Sigmoid colon (tissue), 4 donors: ENCODE data around the gene RGS7.

ENCODE experiments used
- EP300 ChIP-seq, 4 donors: sonication (generic); formaldehyde crosslinking; IDR thresholded peaks; one replicate each; pipeline ENCODE4 v1.6.1; 2017; ENCODE audit warnings: antibody characterized with exemption in 4 of 4
- TF ChIP-seq, protein P1 (sequence below), 4 experiments: fragments of 450-650 bp in 3 of 4; fragments of 200-600 bp in 1 of 4; IDR thresholded peaks; one replicate each; pipeline ENCODE4 v1.5.1; 2016 to 2019; ENCODE audit warnings: antibody characterized with exemption in 4 of 4, mild to moderate bottlenecking in 3 of 4, moderate library complexity in 2 of 4

DNA sequence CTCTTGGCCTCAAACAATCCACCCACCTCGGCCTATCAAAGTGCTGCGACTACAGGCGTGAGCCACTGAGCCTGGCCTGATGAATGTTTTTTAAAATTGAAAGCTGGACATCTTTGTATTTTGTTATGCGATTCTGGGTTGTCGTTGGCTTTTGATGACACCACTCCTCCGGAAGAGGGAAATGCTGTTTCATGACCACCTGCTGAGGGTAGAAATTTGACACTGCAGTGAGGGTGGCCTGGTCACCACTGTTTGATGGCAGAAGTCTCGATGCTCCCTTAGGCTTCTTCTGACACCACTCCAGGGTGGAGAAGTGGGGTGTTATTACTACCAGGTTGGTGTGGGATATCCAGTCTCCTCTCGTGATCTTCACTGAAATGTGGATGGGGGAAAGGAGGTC is 357.2 kb downstream of the RGS7 start:
- no peak for TF ChIP-seq EP300 (IDR thresholded peaks at IDR 0.05)
- TF ChIP-seq, protein P1, sequence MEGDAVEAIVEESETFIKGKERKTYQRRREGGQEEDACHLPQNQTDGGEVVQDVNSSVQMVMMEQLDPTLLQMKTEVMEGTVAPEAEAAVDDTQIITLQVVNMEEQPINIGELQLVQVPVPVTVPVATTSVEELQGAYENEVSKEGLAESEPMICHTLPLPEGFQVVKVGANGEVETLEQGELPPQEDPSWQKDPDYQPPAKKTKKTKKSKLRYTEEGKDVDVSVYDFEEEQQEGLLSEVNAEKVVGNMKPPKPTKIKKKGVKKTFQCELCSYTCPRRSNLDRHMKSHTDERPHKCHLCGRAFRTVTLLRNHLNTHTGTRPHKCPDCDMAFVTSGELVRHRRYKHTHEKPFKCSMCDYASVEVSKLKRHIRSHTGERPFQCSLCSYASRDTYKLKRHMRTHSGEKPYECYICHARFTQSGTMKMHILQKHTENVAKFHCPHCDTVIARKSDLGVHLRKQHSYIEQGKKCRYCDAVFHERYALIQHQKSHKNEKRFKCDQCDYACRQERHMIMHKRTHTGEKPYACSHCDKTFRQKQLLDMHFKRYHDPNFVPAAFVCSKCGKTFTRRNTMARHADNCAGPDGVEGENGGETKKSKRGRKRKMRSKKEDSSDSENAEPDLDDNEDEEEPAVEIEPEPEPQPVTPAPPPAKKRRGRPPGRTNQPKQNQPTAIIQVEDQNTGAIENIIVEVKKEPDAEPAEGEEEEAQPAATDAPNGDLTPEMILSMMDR (IDR thresholded peaks at IDR 0.05): no peak
